Ramos (cell line): ENCODE results near the gene ALKBH5.

ENCODE experiments used
- in situ Hi-C: fragments of 300-500 bp; cut with MboI; formaldehyde crosslinking; loops from one replicate; pipeline ENCODE4 v1.14.3; 2022; ENCODE audit warnings: low sequenced_read_pairs; ENCODE audit not compliant: unreplicated experiment

Gene ALKBH5

DNA sequence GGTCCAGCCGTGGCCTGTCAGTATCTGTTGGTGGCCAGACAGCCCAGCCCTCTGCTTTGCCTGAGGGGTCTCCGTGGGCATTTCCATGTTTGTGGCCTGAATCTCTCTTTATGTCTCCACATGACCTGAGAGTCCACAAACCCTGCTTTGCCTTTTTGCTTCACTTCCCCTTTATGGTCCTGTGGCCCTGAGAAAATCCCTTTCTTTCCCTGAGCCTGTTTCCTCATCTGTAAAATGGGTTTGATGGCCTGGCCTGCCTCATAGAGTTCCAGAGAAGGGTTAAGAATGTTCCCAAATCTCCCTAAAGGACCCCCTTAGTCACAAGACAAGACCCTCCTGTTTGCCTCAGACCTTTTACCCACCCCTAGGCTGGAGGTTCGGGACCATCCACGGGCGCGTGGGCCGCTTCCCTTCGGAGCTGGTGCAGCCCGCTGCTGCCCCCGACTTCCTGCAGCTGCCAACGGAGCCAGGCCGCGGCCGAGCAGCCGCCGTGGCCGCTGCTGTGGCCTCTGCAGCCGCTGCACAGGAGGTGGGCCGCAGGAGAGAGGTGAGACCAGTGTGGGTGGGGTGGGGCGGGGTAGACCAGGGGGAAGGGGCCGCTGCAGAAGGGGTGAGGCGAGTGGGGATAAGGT lies 26.2 kb upstream of the ALKBH5 start:
- in situ Hi-C loops: no loop called here

DNA sequence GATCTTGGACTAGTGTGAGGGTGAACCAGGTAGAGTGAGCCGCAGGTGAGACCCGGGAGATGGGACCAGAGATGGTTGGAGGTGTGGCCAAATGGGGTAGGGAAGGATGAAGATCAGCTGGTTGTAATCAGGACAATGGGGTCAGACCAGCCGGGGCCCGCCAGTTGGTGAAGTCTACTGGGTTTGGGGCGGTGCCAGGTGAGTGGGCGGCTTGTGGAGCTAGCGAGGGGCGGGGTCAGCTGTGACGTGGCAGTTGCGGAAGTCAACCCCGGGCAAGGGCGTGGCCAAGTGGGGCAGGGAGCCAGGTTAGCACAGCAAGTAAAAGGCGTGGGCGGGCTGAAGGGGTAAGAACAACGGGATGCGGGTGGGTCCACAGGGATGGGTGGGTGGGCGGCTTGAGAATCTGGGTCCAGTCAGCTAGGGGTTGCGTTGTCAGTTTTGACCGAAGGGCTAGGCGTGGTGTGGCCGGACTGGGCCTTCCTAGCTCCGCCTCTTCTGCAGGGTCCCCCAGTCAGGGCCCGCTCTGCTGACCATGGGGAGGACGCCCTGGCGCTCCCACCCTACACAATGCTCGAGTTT lies 25.5 kb upstream of the ALKBH5 start:
- in situ Hi-C loops: no loop called here

DNA sequence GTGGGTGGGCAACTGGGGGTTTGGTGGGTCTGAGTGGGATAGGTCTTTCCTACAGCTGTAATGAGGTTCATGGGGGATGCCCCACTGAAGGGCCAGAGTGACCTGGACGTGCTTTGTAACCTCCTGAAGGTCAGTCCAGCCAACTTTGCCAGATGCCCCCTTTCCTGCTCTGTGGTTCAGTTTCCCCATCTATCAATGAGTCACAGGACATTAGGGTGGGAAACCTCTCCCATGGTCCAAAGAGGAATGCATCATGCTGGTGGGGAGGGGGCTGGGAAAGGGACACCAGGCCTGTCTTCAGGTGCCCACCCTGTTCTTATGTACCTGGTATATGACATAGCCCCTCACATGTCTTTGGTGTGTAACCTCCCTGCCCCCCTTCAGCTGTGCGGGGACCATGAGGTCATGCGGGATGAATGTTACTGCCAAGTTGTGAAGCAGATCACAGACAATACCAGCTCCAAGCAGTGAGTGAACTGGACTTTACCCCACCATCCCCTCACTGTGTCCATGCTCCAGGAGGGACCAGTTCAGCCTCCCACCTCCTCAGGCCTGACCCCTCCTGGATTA lies 24.0 kb upstream of the ALKBH5 start:
- in situ Hi-C loops: no loop called here

DNA sequence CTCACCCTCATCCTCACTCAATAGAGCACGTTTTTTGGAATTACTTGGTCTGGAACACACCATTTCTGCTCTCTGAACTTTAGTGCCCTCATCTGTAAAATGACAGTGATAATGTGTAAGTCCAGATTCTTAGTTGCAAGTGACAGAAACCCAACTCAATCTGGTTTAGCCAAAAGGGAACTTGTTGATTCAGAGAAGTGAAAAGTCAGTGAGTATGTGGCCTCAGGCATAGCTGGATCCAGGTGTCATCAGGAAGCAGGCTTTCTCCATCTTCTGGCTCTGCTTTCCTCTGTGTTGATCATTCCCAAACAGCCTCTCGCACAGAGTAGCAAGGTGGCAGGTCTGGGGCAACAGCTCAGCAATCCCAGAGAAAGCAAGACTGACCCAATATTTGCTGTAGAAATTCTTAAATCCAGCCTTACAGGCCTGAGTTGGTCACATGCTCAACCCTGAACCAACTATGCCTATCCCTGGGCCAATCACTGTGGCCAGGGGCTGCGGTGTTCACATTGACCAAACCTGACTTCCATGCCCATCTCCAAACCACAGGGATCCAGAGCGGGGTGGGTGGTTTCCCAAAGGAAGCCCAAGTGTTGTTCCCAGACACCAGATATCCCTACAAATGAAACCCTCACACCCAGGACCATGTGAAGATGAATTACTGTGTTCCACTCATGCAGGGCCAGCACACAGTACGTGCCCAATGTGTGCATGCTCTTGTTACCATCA lies 23.3 kb upstream of the ALKBH5 start:
- in situ Hi-C loops: no loop called here

DNA sequence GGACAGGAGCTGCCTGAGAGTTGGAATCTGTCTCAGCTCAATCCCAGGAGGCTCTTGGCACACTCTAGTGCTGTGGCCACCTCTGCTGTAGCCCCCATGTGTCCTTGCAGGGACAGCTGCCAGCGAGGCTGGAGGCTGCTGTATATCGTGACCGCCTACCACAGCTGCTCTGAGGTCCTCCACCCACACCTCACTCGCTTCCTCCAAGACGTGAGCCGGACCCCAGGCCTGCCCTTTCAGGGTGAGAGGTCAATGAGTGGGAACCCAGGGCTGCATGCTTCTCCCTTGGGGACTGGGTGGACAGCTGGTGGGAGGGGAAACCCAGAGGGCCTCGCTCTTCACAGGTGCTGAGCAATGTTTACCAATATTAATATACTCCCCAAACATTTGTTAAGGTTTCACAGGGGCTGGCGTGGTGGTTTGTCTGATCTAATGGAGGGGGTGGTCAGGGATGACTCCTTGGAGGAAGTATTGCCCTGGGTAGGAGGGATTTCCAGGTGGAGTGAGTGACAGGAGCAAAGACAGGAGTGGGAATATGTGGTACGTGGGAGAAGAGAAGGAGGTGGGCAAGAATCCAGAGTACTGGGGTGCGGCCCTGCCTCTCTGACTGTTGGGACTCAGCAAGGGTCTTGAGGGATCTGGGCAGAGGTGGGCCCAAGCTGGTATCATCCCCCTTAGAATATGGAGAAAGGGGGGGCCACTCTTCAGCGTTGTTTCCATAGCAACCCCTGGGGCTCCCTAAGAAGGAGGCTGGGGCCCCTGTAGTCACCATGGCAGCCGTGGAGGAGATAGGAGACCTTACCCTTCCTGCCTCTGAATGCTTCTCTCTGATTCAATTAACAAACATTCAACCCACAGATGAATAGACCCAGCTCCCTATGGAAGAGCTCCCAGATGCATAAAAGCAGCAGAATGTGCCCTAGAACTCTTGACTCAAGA lies 22.2 kb upstream of the ALKBH5 start:
- in situ Hi-C loops: no loop called here

DNA sequence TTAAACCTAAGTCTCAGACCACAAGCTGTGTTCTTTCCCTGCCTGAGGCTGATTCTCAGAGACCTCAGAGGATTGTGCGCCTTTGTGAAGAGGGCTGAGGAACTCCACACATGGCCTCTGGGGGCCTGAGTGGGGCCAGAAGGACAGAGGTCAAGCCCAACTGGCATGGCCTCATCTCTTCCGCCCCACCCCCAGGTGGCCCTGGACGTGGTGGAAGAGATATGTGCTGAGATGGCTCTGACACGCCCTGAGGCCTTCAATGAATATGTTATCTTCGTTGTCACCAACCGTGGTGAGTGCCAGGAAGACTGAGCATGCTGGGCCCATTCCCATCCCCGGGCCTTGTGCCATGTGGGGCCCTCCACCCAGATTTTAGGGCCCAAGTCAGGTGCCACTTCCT lies 20.1 kb upstream of the ALKBH5 start:
- in situ Hi-C loops: no loop called here

DNA sequence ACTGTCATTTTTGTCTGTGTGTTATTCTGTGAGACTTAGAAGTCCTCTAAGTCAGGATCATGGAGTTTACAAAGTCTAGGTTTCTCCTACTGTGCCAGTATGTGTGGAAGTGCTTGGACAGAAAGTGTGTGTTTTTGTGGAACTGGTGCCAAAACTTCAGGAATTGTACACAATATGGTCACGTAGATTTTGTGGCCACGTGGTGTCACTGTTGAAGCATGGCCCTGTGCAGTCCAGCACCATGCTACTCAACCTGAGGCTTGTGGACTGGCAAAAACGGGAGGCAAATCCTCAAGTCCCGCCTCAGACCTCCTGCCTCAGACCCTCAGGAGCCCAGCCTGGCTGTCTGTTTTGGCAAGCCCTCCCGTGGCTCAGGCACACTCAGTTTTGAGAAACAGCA lies 16.7 kb upstream of the ALKBH5 start:
- in situ Hi-C loops: no loop called here

DNA sequence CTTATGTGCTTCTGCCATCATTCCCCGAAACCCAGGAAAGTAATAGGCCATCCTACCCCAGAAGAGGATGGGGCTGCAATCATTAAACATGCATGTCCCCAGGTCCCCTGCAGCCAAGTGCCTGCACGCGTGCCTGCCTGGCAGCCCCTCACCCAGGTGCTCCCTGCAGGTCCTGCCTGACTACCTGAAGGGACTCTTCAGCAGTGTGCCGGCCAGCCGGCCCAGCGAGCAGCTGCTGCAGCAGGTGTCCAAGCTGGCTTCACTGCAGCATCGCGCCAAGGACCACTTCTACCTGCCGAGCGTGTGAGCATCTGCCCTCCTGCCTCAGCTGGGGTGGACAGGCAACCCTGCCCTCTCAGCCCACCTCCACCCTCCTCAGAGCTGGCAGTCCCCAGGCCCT lies 16.2 kb upstream of the ALKBH5 start:
- in situ Hi-C loops: no loop called here

DNA sequence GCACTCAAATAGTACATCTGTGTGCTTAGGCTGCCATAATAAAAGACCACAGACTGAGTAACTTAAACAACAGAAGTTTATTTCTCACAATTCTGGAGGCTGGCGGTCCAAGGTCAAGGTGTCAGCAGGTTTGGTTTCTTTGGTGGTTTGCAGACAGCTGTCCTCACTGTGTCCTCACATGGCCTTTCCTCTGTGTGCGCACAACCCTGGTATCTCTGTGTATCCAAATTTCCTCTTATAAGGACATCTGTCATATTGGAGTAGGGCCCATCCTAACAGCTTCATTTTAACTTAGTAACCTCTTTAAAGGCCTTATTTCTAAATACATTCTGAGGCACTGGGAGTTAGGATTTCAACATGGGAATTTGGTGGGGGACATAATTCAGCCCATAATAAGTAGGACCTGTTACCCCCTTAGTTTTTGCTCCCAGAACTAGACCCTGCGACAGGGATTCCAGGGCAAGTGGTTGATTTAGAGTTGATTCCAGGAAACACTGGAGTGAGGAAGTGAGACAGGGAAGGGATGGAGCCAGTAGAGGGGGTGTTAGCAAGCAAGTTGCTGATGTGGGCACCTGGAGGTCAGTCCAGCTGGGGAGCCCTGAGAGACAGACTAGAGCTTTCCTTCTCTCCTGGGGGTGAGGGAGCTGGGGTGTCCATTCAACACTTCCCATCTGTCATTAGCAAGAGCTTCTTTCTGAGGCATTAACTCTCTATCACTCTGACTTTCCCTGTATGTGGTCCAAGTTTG lies 10.9 kb upstream of the ALKBH5 start:
- in situ Hi-C loops: no loop called here

DNA sequence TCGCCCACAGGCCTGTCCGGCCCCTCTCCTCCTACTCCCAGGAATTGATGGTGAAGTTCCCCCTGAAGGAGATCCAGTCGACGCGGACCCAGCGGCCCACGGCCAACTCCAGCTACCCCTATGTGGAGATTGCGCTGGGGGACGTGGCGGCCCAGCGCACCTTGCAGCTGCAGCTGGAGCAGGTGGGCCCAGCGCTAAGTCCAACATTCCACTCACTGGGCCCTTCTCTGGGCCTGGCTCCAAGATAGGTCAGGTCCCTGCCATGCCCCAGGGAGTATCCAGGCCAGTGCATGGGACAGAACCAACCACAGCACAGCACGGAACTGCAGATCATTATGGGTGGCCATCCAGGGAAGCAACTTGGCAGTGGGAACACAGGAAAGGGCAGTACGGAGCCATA lies 9.9 kb upstream of the ALKBH5 start:
- in situ Hi-C loops: no loop called here

DNA sequence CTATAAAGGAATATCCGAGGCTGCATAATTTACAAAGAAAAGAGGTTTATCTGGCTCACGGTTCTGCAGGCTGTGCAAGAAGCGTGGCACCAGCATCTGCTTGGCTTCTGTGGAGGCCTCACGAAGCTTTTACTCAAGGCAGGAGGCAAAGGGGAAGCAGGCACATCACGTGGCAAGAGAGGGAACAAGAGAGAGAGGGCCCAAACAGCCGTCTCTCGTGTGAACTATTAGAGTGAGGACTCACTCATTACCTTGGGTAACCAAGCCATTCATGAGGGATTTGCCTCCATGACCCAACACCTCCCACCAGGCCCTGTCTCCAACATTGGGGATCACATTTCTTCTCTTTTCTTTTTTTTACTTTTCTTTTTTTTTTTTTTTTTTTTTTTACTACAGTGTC lies 7.5 kb upstream of the ALKBH5 start:
- in situ Hi-C loops: no loop called here

DNA sequence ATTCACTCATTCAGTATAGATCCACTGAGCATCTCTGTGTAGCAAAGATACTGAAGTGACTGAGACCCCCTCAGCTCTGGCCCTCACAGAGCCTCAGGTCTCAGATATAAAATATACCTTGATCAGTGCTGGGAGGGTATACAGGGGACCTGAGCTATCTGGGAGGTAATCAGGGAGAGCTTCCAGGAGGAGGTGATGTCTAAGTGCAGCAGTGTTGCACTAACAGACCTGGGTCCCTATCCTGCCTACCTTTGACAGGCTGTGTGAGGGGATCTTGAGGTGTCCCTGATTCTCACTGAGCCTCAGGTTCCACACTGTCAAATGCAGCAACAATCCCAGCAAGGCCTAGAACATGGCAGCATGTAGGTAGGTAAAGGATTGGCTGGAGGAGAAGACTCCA lies 6.5 kb upstream of the ALKBH5 start:
- in situ Hi-C loops: no loop called here

DNA sequence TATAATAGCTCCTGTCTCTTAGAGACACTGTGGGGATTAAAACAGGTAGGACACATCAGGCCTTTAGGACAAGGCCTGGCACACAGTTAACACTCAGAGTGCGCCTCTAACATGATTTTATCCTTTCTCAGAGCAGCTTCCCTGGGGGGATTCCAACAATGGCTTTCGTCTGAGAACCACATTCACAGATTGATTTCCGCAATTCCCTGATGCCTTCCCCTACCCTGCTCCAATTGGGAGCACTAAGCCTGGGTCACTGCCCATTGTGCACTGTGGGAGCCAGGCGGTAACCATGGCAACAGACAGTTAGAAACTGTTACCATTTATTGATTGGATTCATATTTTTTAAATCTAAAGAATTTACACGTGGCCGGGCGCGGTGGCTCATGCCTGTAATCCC lies 5.9 kb upstream of the ALKBH5 start:
- in situ Hi-C loops: no loop called here

DNA sequence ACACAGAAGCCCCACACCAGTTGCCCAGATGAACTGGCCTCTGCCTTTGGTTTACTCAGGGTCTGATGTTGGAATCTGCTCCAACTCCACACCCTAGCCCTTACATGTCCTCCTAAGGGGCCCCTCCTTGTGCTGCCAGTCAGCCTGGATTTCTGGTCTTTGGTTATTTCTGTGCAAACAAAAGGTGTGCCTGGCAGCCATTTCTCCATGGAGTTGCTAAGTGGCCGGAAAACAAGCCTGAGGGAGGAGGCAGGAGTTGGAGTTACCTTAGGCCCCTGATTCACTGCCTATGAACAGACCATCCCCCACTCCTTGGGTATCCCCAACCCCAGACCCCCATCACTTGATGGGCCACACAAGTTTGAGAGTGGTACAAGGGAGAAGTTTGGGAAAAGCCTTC lies 4.4 kb upstream of the ALKBH5 start:
- in situ Hi-C loops: no loop called here

DNA sequence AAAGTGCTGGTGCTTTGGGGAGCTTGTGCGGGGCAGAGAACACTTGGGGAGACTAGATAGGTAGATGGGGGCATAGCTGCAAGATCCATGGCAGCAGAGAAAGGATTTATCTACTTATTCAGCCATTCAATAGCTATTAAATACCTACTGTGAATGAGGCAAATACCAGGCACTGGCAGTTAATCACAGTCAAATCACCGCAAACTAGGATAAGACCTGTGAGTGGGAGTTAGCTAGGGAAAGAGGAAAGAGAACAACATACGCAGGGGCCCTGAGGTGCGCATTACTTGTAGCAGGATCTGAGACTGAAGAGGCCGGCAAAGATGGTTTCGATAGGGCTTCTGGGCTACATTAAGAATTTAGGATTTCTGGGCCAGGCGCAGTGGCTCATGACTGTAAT lies 3.8 kb upstream of the ALKBH5 start:
- in situ Hi-C loops: no loop called here

DNA sequence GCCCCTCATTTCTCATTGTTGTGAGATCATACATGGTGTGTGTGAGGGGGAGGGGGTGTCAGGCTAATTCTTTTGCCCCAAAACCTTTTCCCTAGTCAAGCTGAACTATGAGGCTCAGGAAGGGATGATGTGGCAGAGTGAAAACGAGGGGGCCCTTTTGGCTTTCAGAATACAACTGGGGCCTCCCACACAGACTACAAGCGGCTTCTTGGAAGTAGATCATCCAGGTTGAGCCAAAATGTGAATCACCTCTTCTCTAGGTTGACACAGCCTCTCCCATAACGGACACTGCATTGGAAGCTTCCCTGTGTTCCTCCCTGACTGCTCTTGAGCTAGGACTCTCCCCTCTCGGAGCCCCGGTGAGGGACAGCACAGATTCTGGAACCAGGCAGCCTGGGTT lies 2.3 kb upstream of the ALKBH5 start:
- in situ Hi-C loops: no loop called here

DNA sequence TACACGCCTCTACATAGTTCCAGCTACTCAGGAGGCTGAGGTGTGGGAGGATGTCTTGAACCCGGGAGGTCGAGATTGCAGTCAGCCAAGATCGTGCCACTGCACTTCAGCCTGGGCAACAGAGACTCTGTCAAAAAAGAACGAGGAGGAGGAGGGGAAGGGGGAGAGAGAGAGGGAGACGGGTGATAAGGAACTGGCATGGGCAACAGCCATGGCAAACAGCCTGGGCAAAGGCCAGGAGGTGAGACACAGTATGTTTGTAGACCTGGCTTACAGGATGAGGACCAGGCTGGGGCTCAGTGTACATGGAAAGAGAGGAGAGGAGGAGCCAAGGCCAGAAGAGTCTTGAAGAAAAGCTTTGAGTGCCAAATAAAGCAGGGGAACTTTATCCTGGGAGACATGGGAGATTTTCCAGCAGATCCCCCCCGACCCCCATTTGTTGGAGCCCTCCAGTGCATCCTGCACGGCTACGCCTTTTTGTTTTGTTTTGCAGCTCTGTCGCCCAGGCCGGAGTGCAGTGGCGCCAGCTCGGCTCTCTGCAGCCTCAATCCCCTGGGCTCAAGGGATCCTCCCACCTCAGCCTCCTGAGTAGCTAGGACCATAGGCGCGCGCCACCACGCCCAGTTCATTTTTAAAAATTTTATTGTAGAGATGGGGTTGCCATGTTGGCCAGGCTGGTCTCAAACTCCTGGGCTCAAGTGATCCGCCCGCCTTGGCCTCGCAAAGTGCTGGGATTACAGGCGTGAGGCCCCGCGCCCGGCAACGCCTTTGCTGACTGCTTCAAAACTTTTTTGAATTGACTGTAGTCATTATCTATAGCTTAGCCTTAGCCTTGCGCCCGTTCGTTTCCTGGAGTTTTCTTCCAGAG lies 1.3 kb upstream of the ALKBH5 start:
- in situ Hi-C loops: no loop called here

DNA sequence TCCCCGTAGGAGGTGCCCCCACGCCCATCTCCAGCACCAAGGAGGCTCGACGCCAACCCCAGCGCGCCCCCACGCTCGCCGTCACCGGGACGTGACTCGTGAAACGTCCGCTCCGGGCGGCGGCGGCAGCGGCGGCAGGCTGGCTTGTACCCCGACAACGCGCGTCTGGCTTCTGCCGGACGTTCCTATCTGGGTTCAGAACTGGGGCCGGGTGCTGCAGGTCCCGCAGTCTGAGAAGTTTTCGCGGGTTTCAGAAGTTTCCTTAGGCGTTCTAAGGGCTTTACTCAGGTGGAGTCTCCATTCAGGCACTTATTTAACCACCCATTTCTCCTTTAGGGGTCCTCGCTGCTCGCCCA lies 672 bp upstream of the ALKBH5 start:
- in situ Hi-C loops: no loop called here
